ENCODE data around the gene LOXL4. TPM values are rescaled to one million over a fixed set of nuclear protein-coding genes. Genes with fewer than 3 reads are reported as not detected.

The LOXL4 gene
- total and polyA plus RNA-seq, 2 donors (not counting 1 experiment from before 2014, with no cell fraction given) = 0.12 TPM; not detected in 1

GRCh38 chr10:98226508-98227144 is 41.4 kb downstream of the LOXL4 start:
- H3K4me1 Mint-ChIP-seq = peaks cover 17% of the 10 kb centered on the region
- Histone ChIP-seq H2AFZ (ENCODE audit: insufficient read depth, low read depth, low read length, poor library complexity, severe bottlenecking) (no peak overlapping the region), H3K79me2 (ENCODE audit: control insufficient read depth, insufficient read depth, low read length) (peaks cover 26% of the 10 kb centered on the region), H3K27ac (ENCODE audit: low read length in 2 of 2) (no peak overlapping the region), H3K4me1 (ENCODE audit: control insufficient read depth in 2 of 2, insufficient read depth in 2 of 2, low read length in 2 of 2) (no peaks in the 10 kb centered on the region), H4K20me1 (ENCODE audit: control insufficient read depth, insufficient read depth, low read length, poor library complexity, severe bottlenecking) (peaks cover 13% of the 10 kb centered on the region), H3K9ac (ENCODE audit: low read length) (no peak overlapping the region), H3K4me3 (ENCODE audit: control extremely low read depth in 1 of 5, extremely low read depth in 1 of 5, insufficient read depth in 1 of 5, low read depth in 2 of 5, low read length in 4 of 5) (no peak overlapping the region), H3K36me3 (replicated peaks in 1 of 2; ENCODE audit: control extremely low read depth in 1 of 2, control insufficient read depth in 1 of 2, extremely low read depth in 1 of 2, insufficient read depth in 2 of 2, low read length in 1 of 2) (peaks cover 8 to 9% of the 10 kb centered on the region in 2 experiments), H3K9me3 (ENCODE audit: control extremely low read depth in 1 of 3, control insufficient read depth in 2 of 3, insufficient read depth in 1 of 3, low read length in 2 of 3) (peaks cover 0 to 4% (median 0%) of the 10 kb centered on the region in 3 donors), H3K4me2 (replicated peaks; ENCODE audit: low read depth, low read length, poor library complexity, severe bottlenecking) (no peak overlapping the region), H3K27me3 (replicated peaks in 1 of 4; ENCODE audit: control extremely low read depth in 1 of 4, control insufficient read depth in 3 of 4, insufficient read depth in 4 of 4, low read length in 3 of 4) (no peaks in the 10 kb centered on the region)
- intact Hi-C loops (cut with micrococcal nuclease) = no loop called here
- ChIA-PET POLR2A (interaction anchor here (0.7 kb wide), 1 partner anchor 55 kb away, joined by 5 read pairs; no protein-coding TSS in a partner anchor), CTCF (no interaction called here)
- TF ChIP-seq, protein P1, sequence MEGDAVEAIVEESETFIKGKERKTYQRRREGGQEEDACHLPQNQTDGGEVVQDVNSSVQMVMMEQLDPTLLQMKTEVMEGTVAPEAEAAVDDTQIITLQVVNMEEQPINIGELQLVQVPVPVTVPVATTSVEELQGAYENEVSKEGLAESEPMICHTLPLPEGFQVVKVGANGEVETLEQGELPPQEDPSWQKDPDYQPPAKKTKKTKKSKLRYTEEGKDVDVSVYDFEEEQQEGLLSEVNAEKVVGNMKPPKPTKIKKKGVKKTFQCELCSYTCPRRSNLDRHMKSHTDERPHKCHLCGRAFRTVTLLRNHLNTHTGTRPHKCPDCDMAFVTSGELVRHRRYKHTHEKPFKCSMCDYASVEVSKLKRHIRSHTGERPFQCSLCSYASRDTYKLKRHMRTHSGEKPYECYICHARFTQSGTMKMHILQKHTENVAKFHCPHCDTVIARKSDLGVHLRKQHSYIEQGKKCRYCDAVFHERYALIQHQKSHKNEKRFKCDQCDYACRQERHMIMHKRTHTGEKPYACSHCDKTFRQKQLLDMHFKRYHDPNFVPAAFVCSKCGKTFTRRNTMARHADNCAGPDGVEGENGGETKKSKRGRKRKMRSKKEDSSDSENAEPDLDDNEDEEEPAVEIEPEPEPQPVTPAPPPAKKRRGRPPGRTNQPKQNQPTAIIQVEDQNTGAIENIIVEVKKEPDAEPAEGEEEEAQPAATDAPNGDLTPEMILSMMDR (IDR thresholded peaks at IDR 0.05) = no peak
- no peak for TF ChIP-seq EZH2 (IDR thresholded peaks at IDR 0.05; ENCODE audit: borderline replicate concordance, insufficient read depth, low read depth, low read length, poor library complexity, severe bottlenecking)
- DNase-seq = no peak
- no peaks in the 10 kb centered on the region for H3K9me3 Mint-ChIP-seq (ENCODE audit: insufficient read depth)
- no CpG with 5 or more reads among the region's 1 CpG for WGBS (ENCODE audit: insufficient coverage)
- no peak overlapping the region for H3K27ac Mint-ChIP-seq
- H3K4me3 Mint-ChIP-seq = no peak overlapping the region
- no peaks in the 10 kb centered on the region for H3K27me3 Mint-ChIP-seq
- no peak for ATAC-seq (ENCODE audit: low read depth)

GRCh38 chr10:98224996-98225395 is 43.0 kb downstream of the LOXL4 start:
- peaks cover 28% of the 10 kb centered on the region for H3K79me2 ChIP-seq (ENCODE audit: control insufficient read depth, insufficient read depth, low read length)
- H3K36me3 ChIP-seq (replicated peaks in 1 of 2; ENCODE audit: control extremely low read depth in 1 of 2, control insufficient read depth in 1 of 2, extremely low read depth in 1 of 2, insufficient read depth in 2 of 2, low read length in 1 of 2) = peaks cover 0 to 2% of the 10 kb centered on the region in 2 experiments
- no peaks in the 10 kb centered on the region for H3K9me3 Mint-ChIP-seq (ENCODE audit: insufficient read depth)
- intact Hi-C loops (cut with micrococcal nuclease) = no loop called here
- H3K9me3 ChIP-seq (ENCODE audit: control extremely low read depth in 1 of 3, control insufficient read depth in 2 of 3, insufficient read depth in 1 of 3, low read length in 2 of 3) = peaks cover under 1 to 4% (median 2%) of the 10 kb centered on the region in 3 donors
- H3K4me3 ChIP-seq (ENCODE audit: control extremely low read depth in 1 of 5, extremely low read depth in 1 of 5, insufficient read depth in 1 of 5, low read depth in 2 of 5, low read length in 4 of 5) = no peak overlapping the region
- ChIA-PET CTCF (no interaction called here), POLR2A (no interaction called here)
- no peaks in the 10 kb centered on the region for H3K27me3 ChIP-seq (replicated peaks in 1 of 4; ENCODE audit: control extremely low read depth in 1 of 4, control insufficient read depth in 3 of 4, insufficient read depth in 4 of 4, low read length in 3 of 4)
- H3K27ac ChIP-seq (ENCODE audit: low read length in 2 of 2) = no peak overlapping the region
- no peak overlapping the region for H3K4me2 ChIP-seq (replicated peaks; ENCODE audit: low read depth, low read length, poor library complexity, severe bottlenecking)
- no peak overlapping the region for H2AFZ ChIP-seq (ENCODE audit: insufficient read depth, low read depth, low read length, poor library complexity, severe bottlenecking)
- no peak for TF ChIP-seq EZH2 (IDR thresholded peaks at IDR 0.05; ENCODE audit: borderline replicate concordance, insufficient read depth, low read depth, low read length, poor library complexity, severe bottlenecking)
- TF ChIP-seq, protein P1 (IDR thresholded peaks at IDR 0.05) = no peak
- DNase-seq (no peak), ATAC-seq (ENCODE audit: low read depth) (no peak)
- H3K4me3 Mint-ChIP-seq = no peak overlapping the region
- H3K4me1 ChIP-seq (ENCODE audit: control insufficient read depth in 2 of 2, insufficient read depth in 2 of 2, low read length in 2 of 2) = no peaks in the 10 kb centered on the region
- no peak overlapping the region for H3K27ac Mint-ChIP-seq
- no CpG with 5 or more reads among the region's 1 CpG for WGBS (ENCODE audit: insufficient coverage)
- no peak overlapping the region for H3K9ac ChIP-seq (ENCODE audit: low read length)
- peaks cover 17% of the 10 kb centered on the region for H3K4me1 Mint-ChIP-seq
- H3K27me3 Mint-ChIP-seq = no peaks in the 10 kb centered on the region
- peaks cover 13% of the 10 kb centered on the region for H4K20me1 ChIP-seq (ENCODE audit: control insufficient read depth, insufficient read depth, low read length, poor library complexity, severe bottlenecking)

Measured in B cell (primary cell).